DOHH2 (cell line): ENCODE data around the gene ATXN7L3B.

ENCODE experiments used
- H3F3A ChIP-seq: fragments of 200-600 bp; sonication (generic), shearing (Covaris generic); 2 replicates; pipeline ENCODE4 v1.6.0; 2016; ENCODE audit warnings: antibody characterized with exemption, mild to moderate bottlenecking; ENCODE audit not compliant: control insufficient read depth, insufficient read depth
- H3K27ac ChIP-seq: fragments of 200-600 bp; sonication (generic); 2 replicates; pipeline ENCODE4 v1.5.1; 2014; ENCODE audit warnings: low read depth, mild to moderate bottlenecking, low read length, moderate library complexity
- H3K27me3 ChIP-seq: fragments of 200-600 bp; sonication (generic); 2 replicates; pipeline ENCODE4 v1.6.1; 2014; ENCODE audit warnings: mild to moderate bottlenecking, low read length, mixed read lengths; ENCODE audit not compliant: control insufficient read depth
- H3K36me3 ChIP-seq: fragments of 200-600 bp; sonication (generic); 2 replicates; pipeline ENCODE4 v1.6.1; 2014; ENCODE audit warnings: mild to moderate bottlenecking, low read length, moderate library complexity, mixed read lengths; ENCODE audit not compliant: control insufficient read depth
- H3K4me1 ChIP-seq: fragments of 200-600 bp; sonication (generic); 2 replicates; pipeline ENCODE4 v1.6.1; 2014; ENCODE audit warnings: mild to moderate bottlenecking, low read length, mixed read lengths; ENCODE audit not compliant: control insufficient read depth
- H3K4me2 ChIP-seq: fragments of 200-600 bp; sonication (generic); 2 replicates; pipeline ENCODE4 v1.6.0; 2014; ENCODE audit warnings: mild to moderate bottlenecking, low read length, moderate library complexity
- H3K4me3 ChIP-seq: fragments of 200-600 bp; sonication (generic); 2 replicates; pipeline ENCODE4 v1.5.1; 2014; ENCODE audit warnings: mild to moderate bottlenecking, low read length, mixed read lengths
- H3K79me2 ChIP-seq: fragments of 200-600 bp; sonication (generic); 2 replicates; pipeline ENCODE4 v1.6.1; 2014; ENCODE audit warnings: mild to moderate bottlenecking, low read length, mixed read lengths; ENCODE audit not compliant: control insufficient read depth
- H3K9me2 ChIP-seq: fragments of 200-600 bp; sonication (generic); replicated peaks from 2 replicates; pipeline ENCODE4 v1.6.1; 2014; ENCODE audit warnings: mild to moderate bottlenecking, low read length, mixed read lengths; ENCODE audit not compliant: control insufficient read depth
- H3K9me3 ChIP-seq: fragments of 200-600 bp; sonication (generic); 2 replicates; pipeline ENCODE4 v1.6.1; 2014; ENCODE audit warnings: antibody characterized with exemption, low read length, mixed read lengths; ENCODE audit not compliant: control insufficient read depth, insufficient read depth
- H4K20me1 ChIP-seq: fragments of 200-600 bp; sonication (generic); 2 replicates; pipeline ENCODE4 v1.6.0; 2014; ENCODE audit warnings: low read depth, mild to moderate bottlenecking, antibody characterized with exemption, low read length, moderate library complexity; ENCODE audit not compliant: control insufficient read depth, insufficient read depth
- CTCF ChIP-seq: fragments of 200-600 bp; sonication (generic); IDR thresholded peaks from one replicate; pipeline ENCODE4 v1.5.1; 2014; ENCODE audit warnings: antibody characterized with exemption, mild to moderate bottlenecking, low read depth, low read length; ENCODE audit not compliant: poor library complexity, severe bottlenecking
- EZH2phosphoT487 ChIP-seq: fragments of 200-600 bp; sonication (generic); IDR thresholded peaks from 2 replicates; pipeline ENCODE4 v1.6.1; 2017; ENCODE audit warnings: borderline replicate concordance, mild to moderate bottlenecking, antibody characterized with exemption, low read length, moderate library complexity, mixed read lengths

Gene ATXN7L3B, protein sequence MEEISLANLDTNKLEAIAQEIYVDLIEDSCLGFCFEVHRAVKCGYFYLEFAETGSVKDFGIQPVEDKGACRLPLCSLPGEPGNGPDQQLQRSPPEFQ

GRCh38 chr12:74537707-74538385 is at the start of gene ATXN7L3B:
Gene ATXN7L3B (plus strand): TSS chr12:74537835. CDS start chr12:74538113, 278 bp downstream.
- H3K4me3 ChIP-seq = peak within 1 kb of the TSS; percentile 99
- H3K4me2 ChIP-seq = peak within 1 kb of the TSS; percentile 73
- TF ChIP-seq CTCF (no peak), EZH2phosphoT487 (peak; percentile 43; the same call in 1 of the 2 replicates)
- peaks cover 34% of the 10 kb centered on the region for H3K4me1 ChIP-seq
- peaks cover 6% of the 10 kb centered on the region; the same call in 1 of the 2 replicates for H3K9me3 ChIP-seq
- no peaks in the 10 kb centered on the region for H3K9me2 ChIP-seq
- H3K79me2 ChIP-seq = peaks cover 52% of the 10 kb centered on the region
- H4K20me1 ChIP-seq = peaks cover 28% of the 10 kb centered on the region
- H3F3A ChIP-seq = peaks cover 7% of the 10 kb centered on the region
- no peaks in the 10 kb centered on the region; the same call in 1 of the 2 replicates for H3K27me3 ChIP-seq
- peak within 1 kb of the TSS; percentile 88 for H3K27ac ChIP-seq
- H3K36me3 ChIP-seq = peaks cover 51% of the 10 kb centered on the region

DNA sequence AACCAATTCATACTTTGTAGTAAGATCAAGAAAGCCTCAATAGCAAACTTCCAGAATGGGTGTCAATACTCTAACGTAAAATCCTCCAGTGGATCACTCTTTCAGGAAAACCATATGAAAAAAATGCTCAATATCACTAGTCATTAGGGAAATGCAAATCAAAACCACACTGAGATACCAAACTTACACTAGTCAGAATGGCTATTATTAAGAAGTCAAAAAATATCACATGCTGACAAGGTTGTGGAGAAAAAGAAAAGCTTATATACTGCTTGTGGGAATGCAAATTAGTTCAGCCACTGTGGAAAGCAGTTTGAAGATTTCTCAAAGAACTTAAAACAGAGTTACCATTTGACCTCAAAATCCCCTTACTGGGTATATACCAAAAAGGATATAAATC is 49.5 kb upstream of the ATXN7L3B start:
- Histone ChIP-seq H3K9me2 (no peaks in the 10 kb centered on the region), H3K27ac (no peak overlapping the region), H3K79me2 (no peaks in the 10 kb centered on the region), H4K20me1 (no peaks in the 10 kb centered on the region), H3K36me3 (no peaks in the 10 kb centered on the region), H3K4me1 (peaks cover 11% of the 10 kb centered on the region; the same call in 1 of the 2 replicates), H3K4me2 (no peak overlapping the region), H3K27me3 (no peaks in the 10 kb centered on the region), H3K9me3 (no peaks in the 10 kb centered on the region), H3K4me3 (no peak overlapping the region), H3F3A (no peaks in the 10 kb centered on the region)
- TF ChIP-seq CTCF (no peak), EZH2phosphoT487 (no peak)

- Histone ChIP-seq H3K9me2 (no peaks in the 10 kb centered on the region), H3K27ac (no peak overlapping the region), H3K4me3 (no peak overlapping the region), H3K79me2 (no peaks in the 10 kb centered on the region), H4K20me1 (no peaks in the 10 kb centered on the region), H3K36me3 (no peaks in the 10 kb centered on the region), H3F3A (no peaks in the 10 kb centered on the region), H3K9me3 (no peaks in the 10 kb centered on the region), H3K4me1 (peaks cover 11% of the 10 kb centered on the region; the same call in 1 of the 2 replicates), H3K27me3 (no peaks in the 10 kb centered on the region), H3K4me2 (no peak overlapping the region)
- TF ChIP-seq EZH2phosphoT487 (no peak), CTCF (no peak)
These were observed 48.1 kb upstream of the ATXN7L3B start for GRCh38 chr12:74489543-74489942.
